ENCODE data around the gene PPOX. TPM values are rescaled to one million over a fixed set of nuclear protein-coding genes. Genes with fewer than 3 reads are reported as not detected.

The PPOX gene
- total RNA-seq, 1 donor from 2014 or later = 49.7 TPM

DNA sequence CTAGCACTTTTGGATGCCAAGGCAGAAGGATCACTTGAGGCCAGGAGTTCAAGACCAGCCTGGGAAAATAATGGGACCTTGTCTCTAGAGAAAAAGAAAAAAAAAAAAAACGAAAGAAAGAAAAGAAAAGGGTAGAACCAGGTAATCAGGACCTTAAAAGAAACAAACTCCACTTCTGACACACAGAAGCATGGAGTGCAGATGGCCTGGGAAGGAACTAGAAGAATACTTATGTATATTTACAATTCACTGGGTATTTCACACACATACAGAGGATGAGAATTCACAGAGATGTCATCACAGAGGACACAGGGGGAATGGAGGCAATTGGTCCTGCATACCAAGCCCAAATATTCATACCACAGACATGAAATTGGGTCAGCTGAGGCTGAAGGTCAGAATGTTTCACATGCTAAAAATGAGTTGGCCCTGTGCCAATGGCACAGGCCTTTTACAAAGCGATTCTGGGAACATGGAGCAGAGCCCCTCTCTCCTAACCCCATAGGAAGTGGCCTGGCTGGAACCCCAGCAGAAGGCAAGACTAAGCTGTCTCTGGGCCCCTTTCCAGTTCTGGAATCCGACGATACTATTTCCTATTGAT, 6.7 kb downstream of the PPOX start:
- peaks cover 28% of the 10 kb centered on the region for H3K36me3 Mint-ChIP-seq
- DNase-seq (ENCODE audit: low spot score in 2 of 2, unreplicated experiment in 2 of 2) = no peak
- H3K27ac Mint-ChIP-seq = no peak overlapping the region
- no peaks in the 10 kb centered on the region for H3K27me3 Mint-ChIP-seq (ENCODE audit: low read depth)
- TF ChIP-seq, protein P1, sequence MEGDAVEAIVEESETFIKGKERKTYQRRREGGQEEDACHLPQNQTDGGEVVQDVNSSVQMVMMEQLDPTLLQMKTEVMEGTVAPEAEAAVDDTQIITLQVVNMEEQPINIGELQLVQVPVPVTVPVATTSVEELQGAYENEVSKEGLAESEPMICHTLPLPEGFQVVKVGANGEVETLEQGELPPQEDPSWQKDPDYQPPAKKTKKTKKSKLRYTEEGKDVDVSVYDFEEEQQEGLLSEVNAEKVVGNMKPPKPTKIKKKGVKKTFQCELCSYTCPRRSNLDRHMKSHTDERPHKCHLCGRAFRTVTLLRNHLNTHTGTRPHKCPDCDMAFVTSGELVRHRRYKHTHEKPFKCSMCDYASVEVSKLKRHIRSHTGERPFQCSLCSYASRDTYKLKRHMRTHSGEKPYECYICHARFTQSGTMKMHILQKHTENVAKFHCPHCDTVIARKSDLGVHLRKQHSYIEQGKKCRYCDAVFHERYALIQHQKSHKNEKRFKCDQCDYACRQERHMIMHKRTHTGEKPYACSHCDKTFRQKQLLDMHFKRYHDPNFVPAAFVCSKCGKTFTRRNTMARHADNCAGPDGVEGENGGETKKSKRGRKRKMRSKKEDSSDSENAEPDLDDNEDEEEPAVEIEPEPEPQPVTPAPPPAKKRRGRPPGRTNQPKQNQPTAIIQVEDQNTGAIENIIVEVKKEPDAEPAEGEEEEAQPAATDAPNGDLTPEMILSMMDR (IDR thresholded peaks at IDR 0.05; ENCODE audit: unreplicated experiment) = no peak
- no peak overlapping the region for H3K4me3 Mint-ChIP-seq
- H3K4me1 Mint-ChIP-seq = peaks cover 24% of the 10 kb centered on the region
- no peaks in the 10 kb centered on the region for H3K9me3 Mint-ChIP-seq

DNA sequence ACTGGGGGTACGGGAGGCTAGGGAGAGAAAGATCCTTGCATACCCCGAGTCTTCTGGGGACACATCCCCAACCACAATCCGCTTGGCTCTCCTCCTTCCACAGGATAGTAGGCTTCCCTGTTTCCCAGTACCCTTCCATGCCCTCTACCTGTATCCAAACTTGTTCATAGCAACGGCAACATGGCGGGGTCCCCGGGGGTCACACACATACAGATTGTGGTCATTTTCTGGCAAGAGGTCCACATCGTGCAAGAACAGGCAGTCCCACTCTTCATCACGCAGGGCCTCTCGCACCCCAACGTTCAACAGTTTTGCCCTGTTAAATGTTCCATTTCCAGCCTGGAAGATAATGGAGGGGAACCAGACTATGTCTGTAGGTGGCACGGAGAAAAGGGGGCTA, 7.5 kb downstream of the PPOX start:
- TF ChIP-seq, protein P1 (IDR thresholded peaks at IDR 0.05; ENCODE audit: unreplicated experiment) = no peak
- no peak for DNase-seq (ENCODE audit: low spot score in 2 of 2, unreplicated experiment in 2 of 2)
- H3K27ac Mint-ChIP-seq = no peak overlapping the region
- H3K27me3 Mint-ChIP-seq (ENCODE audit: low read depth) = no peaks in the 10 kb centered on the region
- no peak overlapping the region for H3K4me3 Mint-ChIP-seq
- peaks cover 28% of the 10 kb centered on the region for H3K36me3 Mint-ChIP-seq
- peaks cover 23% of the 10 kb centered on the region for H3K4me1 Mint-ChIP-seq
- H3K9me3 Mint-ChIP-seq = no peaks in the 10 kb centered on the region

DNA sequence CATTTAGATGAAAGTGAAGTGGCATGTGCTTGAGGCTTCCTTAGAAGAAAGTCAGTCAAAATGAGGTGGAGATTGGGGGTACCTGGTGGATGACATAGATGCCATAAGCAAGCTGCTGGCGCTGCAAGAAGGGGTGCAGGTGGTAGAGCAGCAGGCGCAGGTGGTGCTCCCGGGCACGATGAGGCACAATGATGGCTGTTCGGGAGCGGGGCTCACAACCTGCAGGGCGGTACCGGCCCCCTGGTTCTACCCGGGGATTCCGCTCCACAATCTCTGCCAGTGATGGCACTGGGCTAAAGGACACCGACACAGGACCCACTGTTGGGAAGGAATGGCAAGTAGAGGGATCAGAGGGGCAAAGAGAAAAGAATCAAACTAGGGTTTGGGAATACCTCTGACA, 8.7 kb downstream of the PPOX start:
- Mint-ChIP-seq H3K4me1 (peaks cover 23% of the 10 kb centered on the region), H3K27ac (no peak overlapping the region), H3K9me3 (no peaks in the 10 kb centered on the region), H3K27me3 (ENCODE audit: low read depth) (no peaks in the 10 kb centered on the region), H3K4me3 (no peak overlapping the region), H3K36me3 (peaks cover 28% of the 10 kb centered on the region)
- DNase-seq (ENCODE audit: low spot score in 2 of 2, unreplicated experiment in 2 of 2) = no peak
- TF ChIP-seq, protein P1 (IDR thresholded peaks at IDR 0.05; ENCODE audit: unreplicated experiment) = no peak

DNA sequence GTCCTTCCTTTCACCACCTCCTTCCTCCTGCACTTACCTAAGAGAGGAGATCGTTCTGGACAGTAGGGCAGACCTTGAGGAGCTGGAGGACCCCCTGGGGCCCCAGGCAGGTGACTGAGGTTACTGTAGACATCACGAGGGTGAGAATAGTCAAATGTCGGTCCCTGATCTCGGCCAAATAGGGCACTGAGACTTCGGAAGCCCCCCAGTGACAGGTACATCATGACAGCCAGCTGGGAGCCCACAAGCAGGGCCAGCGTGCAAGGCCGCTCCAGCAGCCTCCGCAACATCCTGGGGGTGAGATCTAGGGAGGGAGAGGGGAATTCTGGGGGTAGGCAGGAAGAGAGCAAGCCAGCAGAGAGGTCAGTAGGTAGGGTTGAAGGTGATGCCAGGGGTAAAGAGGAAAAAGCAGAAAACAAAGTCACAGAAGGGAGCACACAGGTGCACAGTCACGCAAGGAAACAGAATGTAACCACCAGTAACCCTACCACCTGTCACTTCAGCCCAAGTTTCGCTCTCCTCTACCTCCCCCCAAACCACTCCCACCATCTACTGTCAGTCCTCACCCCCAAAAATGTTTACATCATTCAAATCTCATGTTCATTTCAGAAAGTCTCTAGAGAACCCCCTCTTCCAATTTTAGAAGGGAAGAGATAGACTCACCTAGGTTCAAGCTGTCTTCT, 9.7 kb downstream of the PPOX start:
- no peak for DNase-seq (ENCODE audit: low spot score in 2 of 2, unreplicated experiment in 2 of 2)
- Mint-ChIP-seq H3K4me1 (peaks cover 23% of the 10 kb centered on the region), H3K36me3 (peaks cover 26% of the 10 kb centered on the region), H3K27ac (peak overlapping the region; percentile 98), H3K27me3 (ENCODE audit: low read depth) (no peaks in the 10 kb centered on the region), H3K9me3 (no peaks in the 10 kb centered on the region), H3K4me3 (peak overlapping the region; percentile 96)
- TF ChIP-seq, protein P1 (IDR thresholded peaks at IDR 0.05; ENCODE audit: unreplicated experiment) = no peak

DNA sequence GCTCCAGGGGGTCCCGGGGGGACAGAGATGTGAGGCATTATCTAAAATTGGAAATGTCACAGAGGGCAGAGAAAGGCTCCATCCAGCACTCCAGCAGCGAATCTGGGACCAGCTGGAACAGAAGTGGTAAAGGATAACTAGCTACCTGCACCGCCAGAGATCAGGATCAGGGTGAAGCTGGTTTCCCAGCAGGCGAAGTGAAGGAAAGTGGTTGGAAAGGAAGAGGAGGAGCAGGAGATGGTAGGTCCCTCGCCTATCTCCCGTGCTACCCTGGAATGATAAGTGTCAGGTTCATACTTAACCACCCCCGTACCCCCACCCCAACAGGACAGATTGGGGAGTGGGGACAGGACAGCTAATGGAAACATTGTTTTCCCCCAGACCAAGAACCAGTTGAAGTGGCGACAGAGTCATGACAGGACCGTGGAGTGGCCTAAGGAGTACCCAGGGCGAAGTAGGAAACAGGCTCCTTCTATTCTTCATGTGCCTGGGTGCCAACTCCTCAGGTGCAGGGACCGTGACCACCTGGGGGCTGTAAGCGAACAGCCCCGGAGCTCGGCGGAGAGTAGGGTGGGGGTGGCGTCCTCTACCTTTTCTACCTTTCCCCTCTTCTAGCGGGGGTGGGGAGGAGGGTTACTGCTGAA, 10.4 kb downstream of the PPOX start:
- Mint-ChIP-seq H3K9me3 (no peaks in the 10 kb centered on the region), H3K36me3 (peaks cover 25% of the 10 kb centered on the region), H3K4me3 (peak overlapping the region; percentile 96), H3K27me3 (ENCODE audit: low read depth) (no peaks in the 10 kb centered on the region), H3K27ac (peak overlapping the region; percentile 98), H3K4me1 (peaks cover 23% of the 10 kb centered on the region)
- TF ChIP-seq, protein P1 (IDR thresholded peaks at IDR 0.05; ENCODE audit: unreplicated experiment) = no peak
- DNase-seq (ENCODE audit: low spot score in 2 of 2, unreplicated experiment in 2 of 2) = no peak
